ENCODE data around the gene PGAP3. TPM values are rescaled to one million over a fixed set of nuclear protein-coding genes. Genes with fewer than 3 reads are reported as not detected.
A peak's percentile ranks its signal among the peaks of the same experiment; 100 is the strongest.
"Not testable (repeated sequence)": the region's sequence is repeated elsewhere in the genome, so short reads cannot be mapped to it uniquely, and the experiment has no call there.

PGAP3 gene
- total RNA-seq, 1 donor from 2014 or later: 10.8 TPM

- Histone ChIP-seq H3K27me3 (ENCODE audit: control insufficient read depth, insufficient read depth, low read length) (no peaks in the 10 kb centered on the region), H3K4me3 (ENCODE audit: low read depth, low read length) (peak within 1 kb of the TSS; percentile 83), H3K36me3 (ENCODE audit: control insufficient read depth, insufficient read depth, low read length) (peaks cover 18% of the 10 kb centered on the region)
- FAIRE-seq (no peak), DNase-seq (ENCODE audit: low read depth) (peak; percentile 48)
- TF ChIP-seq CTCF (IDR thresholded peaks at IDR 0.05; ENCODE audit: insufficient read depth, low read length, severe bottlenecking): peak; percentile 91
Measured at GRCh38 chr17:39730095-39730921, 42.5 kb upstream of the PGAP3 start, which contains the start of gene MIEN1. Gene MIEN1, minus strand, starts transcription at chr17:39730532. Its CDS starts 37 bp downstream, at chr17:39730495.

- peaks cover 26% of the 10 kb centered on the region for H3K36me3 ChIP-seq (ENCODE audit: control insufficient read depth, insufficient read depth, low read length)
- FAIRE-seq (no peak), DNase-seq (ENCODE audit: low read depth) (no peak)
- H3K4me3 ChIP-seq (ENCODE audit: low read depth, low read length): peak overlapping the region; percentile 83
- no peak for TF ChIP-seq CTCF (IDR thresholded peaks at IDR 0.05; ENCODE audit: insufficient read depth, low read length, severe bottlenecking)
- H3K27me3 ChIP-seq (ENCODE audit: control insufficient read depth, insufficient read depth, low read length): no peaks in the 10 kb centered on the region
Measured at GRCh38 chr17:39729280-39729851, 41.5 kb upstream of the PGAP3 start.

GRCh38 chr17:39727556-39727955 lies 39.7 kb upstream of the PGAP3 start:
- H3K36me3 ChIP-seq (ENCODE audit: control insufficient read depth, insufficient read depth, low read length): peaks cover 34% of the 10 kb centered on the region

GRCh38 chr17:39726617-39727016 lies 38.8 kb upstream of the PGAP3 start:
- FAIRE-seq (no peak), DNase-seq (ENCODE audit: low read depth) (no peak)
- H3K36me3 ChIP-seq (ENCODE audit: control insufficient read depth, insufficient read depth, low read length): peaks cover 34% of the 10 kb centered on the region
- TF ChIP-seq CTCF (IDR thresholded peaks at IDR 0.05; ENCODE audit: insufficient read depth, low read length, severe bottlenecking): no peak
- H3K4me3 ChIP-seq (ENCODE audit: low read depth, low read length): no peak overlapping the region
- H3K27me3 ChIP-seq (ENCODE audit: control insufficient read depth, insufficient read depth, low read length): no peaks in the 10 kb centered on the region

More at GRCh38 chr17:39727556-39727955, 39.7 kb upstream of the PGAP3 start:
- no peak for TF ChIP-seq CTCF (IDR thresholded peaks at IDR 0.05; ENCODE audit: insufficient read depth, low read length, severe bottlenecking)
- no peak for DNase-seq (ENCODE audit: low read depth)
- no peak for FAIRE-seq
- no peak overlapping the region for H3K4me3 ChIP-seq (ENCODE audit: low read depth, low read length)
- no peaks in the 10 kb centered on the region for H3K27me3 ChIP-seq (ENCODE audit: control insufficient read depth, insufficient read depth, low read length)

GRCh38 chr17:39725923-39726322 lies 38.1 kb upstream of the PGAP3 start:
- H3K36me3 ChIP-seq (ENCODE audit: control insufficient read depth, insufficient read depth, low read length): peaks cover 34% of the 10 kb centered on the region

GRCh38 chr17:39724731-39725130 lies 36.9 kb upstream of the PGAP3 start:
- peaks cover 42% of the 10 kb centered on the region for H3K36me3 ChIP-seq (ENCODE audit: control insufficient read depth, insufficient read depth, low read length)

More at GRCh38 chr17:39725923-39726322, 38.1 kb upstream of the PGAP3 start:
- FAIRE-seq; DNase-seq (ENCODE audit: low read depth); H3K27me3 ChIP-seq (ENCODE audit: control insufficient read depth, insufficient read depth, low read length); H3K4me3 ChIP-seq (ENCODE audit: low read depth, low read length): not testable (repeated sequence)

More at GRCh38 chr17:39724731-39725130, 36.9 kb upstream of the PGAP3 start:
- no peak overlapping the region for H3K4me3 ChIP-seq (ENCODE audit: low read depth, low read length)
- H3K27me3 ChIP-seq (ENCODE audit: control insufficient read depth, insufficient read depth, low read length): no peaks in the 10 kb centered on the region
- no peak for TF ChIP-seq CTCF (IDR thresholded peaks at IDR 0.05; ENCODE audit: insufficient read depth, low read length, severe bottlenecking)
- FAIRE-seq (no peak), DNase-seq (ENCODE audit: low read depth) (no peak)

All from bronchial epithelial cell (primary cell).